GM19328 (cell line): Measurements from ENCODE around the gene ITPR1.

Experiments
- ATAC-seq: cut with Tn5 transposase; IDR thresholded peaks from one replicate; pipeline ENCODE4 v1.9.1; 2021; ENCODE audit warnings: mild to moderate bottlenecking, moderate library complexity; ENCODE audit not compliant: unreplicated experiment

Gene ITPR1

GRCh38 chr3:4564928-4565586, 71.9 kb downstream of the ITPR1 start:
- ATAC-seq: no peak

GRCh38 chr3:4565809-4566501, 72.8 kb downstream of the ITPR1 start:
- ATAC-seq: no peak

GRCh38 chr3:4568841-4569240, 75.7 kb downstream of the ITPR1 start:
- ATAC-seq: no peak

- ATAC-seq: no peak
These were observed 77.9 kb downstream of the ITPR1 start for GRCh38 chr3:4570840-4571621.

GRCh38 chr3:4571690-4572334, 78.7 kb downstream of the ITPR1 start:
- ATAC-seq: no peak

- no peak for ATAC-seq
These were observed 80.0 kb downstream of the ITPR1 start for GRCh38 chr3:4573153-4573552.

- no peak for ATAC-seq
These were observed 81.3 kb downstream of the ITPR1 start for GRCh38 chr3:4574426-4574965.

GRCh38 chr3:4575381-4575780, 82.2 kb downstream of the ITPR1 start:
- ATAC-seq: no peak

- no peak for ATAC-seq
These were observed 84.6 kb downstream of the ITPR1 start for GRCh38 chr3:4577721-4578120.

- ATAC-seq: no peak
These were observed 87.4 kb downstream of the ITPR1 start for GRCh38 chr3:4580346-4581123.

GRCh38 chr3:4581124-4581424, 87.9 kb downstream of the ITPR1 start:
- no peak for ATAC-seq

GRCh38 chr3:4581498-4581897, 88.3 kb downstream of the ITPR1 start:
- no peak for ATAC-seq

GRCh38 chr3:4581920-4582611, 88.9 kb downstream of the ITPR1 start:
- ATAC-seq: no peak

GRCh38 chr3:4582624-4583023, 89.5 kb downstream of the ITPR1 start:
- ATAC-seq: no peak

GRCh38 chr3:4583416-4583815, 90.3 kb downstream of the ITPR1 start:
- ATAC-seq: no peak

GRCh38 chr3:4584456-4585249, 91.5 kb downstream of the ITPR1 start:
- ATAC-seq: no peak

GRCh38 chr3:4586381-4586780, 93.2 kb downstream of the ITPR1 start:
- ATAC-seq: no peak

GRCh38 chr3:4587061-4587837, 94.1 kb downstream of the ITPR1 start:
- no peak for ATAC-seq

GRCh38 chr3:4587838-4588105, 94.6 kb downstream of the ITPR1 start:
- no peak for ATAC-seq
